GM19193 (cell line): ENCODE measurements around the gene SNX27.
A peak's percentile ranks its signal among the peaks of the same experiment; 100 is the strongest.

ENCODE experiments used
- POLR2A ChIP-seq: IDR thresholded peaks from 4 replicates; pipeline ENCODE4 v1.6.1; 2011; ENCODE audit not compliant: insufficient read depth, insufficient read length; ENCODE audit errors: extremely low read depth

SNX27 gene

DNA sequence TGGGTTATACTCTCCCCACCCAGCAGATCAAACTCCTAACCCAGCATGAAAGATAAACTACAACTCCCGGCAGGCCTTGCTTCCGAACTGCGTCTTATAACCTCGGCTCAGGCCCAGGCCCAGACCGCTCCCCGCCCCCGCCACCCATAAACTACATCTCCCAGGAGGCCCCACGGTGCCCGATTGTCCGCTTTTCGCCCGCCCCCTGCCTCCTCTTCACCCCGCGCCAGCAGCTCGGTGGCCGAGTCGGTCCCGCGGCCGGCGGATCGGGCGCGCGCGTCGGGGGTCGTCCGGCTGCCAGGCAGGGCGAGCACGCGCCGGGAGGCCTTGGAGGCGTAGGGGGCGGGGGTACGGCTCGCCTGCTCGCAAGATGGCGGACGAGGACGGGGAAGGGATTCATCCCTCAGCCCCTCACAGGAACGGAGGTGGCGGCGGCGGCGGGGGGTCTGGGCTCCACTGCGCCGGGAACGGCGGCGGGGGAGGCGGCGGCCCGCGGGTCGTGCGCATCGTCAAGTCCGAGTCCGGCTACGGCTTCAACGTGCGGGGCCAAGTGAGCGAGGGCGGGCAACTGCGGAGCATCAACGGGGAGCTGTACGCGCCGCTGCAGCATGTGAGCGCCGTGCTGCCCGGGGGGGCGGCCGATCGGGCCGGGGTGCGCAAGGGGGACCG is at the start of gene SNX27:
TSS of gene SNX27 (plus strand) at position 219 of the 669 bp plus-strand sequence. CDS start at position 371, 152 bp downstream.
- peak; percentile 68 for TF ChIP-seq POLR2A

- TF ChIP-seq POLR2A: no peak
Observed at GRCh38 chr1:151562661-151563060, 49.2 kb upstream of the SNX27 start.

DNA sequence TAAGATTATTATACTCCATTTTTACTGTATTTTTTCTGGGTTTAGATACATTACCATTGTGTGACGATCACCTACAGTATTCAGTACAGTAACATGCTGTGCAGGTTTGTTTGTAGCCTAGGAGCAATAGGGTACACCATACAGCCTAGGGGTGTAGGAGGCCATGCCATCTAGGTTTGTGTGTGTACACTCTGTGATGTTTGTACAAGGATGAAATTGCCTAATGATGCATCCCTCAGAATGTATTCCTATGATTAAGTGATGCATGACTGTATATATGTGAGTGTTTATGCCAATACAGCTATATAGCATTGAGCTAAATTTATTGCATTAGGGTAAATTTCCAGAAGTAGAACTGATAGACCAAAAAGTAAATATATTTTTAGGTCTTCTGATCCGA is 48.5 kb upstream of the SNX27 start:
- no peak for TF ChIP-seq POLR2A

- TF ChIP-seq POLR2A: no peak
Observed at GRCh38 chr1:151565502-151566189, 46.2 kb upstream of the SNX27 start.

GRCh38 chr1:151568626-151569088 is 43.2 kb upstream of the SNX27 start:
- no peak for TF ChIP-seq POLR2A

DNA sequence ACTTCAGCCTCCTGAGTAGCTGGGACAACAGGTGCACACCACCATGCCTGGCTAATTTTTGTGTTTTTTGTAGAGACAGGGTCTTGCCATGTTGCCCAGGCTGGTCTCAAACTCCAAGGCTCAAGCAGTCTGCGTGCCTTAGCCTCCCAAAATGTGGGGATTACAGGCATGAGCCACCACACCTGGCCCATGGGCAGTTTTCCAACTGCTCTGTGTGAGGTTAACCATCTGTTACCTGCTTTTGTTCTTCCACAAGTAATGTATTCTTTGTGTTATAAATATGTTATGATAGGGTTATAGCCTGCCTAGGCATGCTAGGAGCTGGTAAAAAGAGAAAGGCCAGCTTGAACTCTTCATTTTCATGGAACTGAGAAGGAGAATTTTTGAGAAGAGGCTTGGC is 41.0 kb upstream of the SNX27 start:
- TF ChIP-seq POLR2A: no peak

GRCh38 chr1:151574575-151575529 is 37.0 kb upstream of the SNX27 start:
- TF ChIP-seq POLR2A: no peak

DNA sequence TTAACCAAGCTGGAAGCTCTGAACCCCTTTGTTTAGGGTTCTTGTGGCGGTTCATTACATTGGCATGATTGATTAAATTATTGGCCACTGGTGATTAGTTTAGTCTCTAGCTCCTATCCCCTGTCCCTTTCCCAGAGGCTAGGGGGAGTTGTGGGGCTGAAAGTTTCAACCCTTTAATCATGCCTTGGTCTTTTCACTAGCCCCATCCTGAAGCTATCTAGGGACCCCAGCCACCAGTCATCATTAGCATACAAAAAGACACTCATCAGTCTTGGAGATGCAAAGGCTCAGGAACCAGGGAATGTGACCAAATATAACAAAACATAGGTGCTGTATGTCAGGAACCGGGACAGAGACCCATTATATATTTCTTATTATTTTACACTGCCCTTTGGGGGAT is 34.7 kb upstream of the SNX27 start:
- TF ChIP-seq POLR2A: no peak

DNA sequence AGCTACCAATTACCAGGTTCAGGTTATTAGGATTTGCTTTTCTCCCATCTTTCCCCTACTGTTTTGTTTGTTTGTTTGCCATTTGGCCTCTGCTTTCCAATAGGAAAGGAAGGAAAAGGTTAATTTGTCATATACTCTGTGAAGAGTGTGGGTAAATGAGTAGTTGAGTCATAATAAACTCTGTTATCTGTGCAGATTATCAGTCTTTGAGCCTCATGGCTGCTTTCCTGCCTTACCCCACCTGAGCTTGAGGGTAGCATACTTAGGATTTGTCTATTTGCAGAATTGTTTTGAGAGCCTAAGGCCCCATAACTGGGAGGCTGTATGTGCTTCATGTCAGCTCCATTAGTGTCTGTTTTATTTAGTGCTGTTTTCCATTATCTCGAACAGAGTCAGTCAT is 32.9 kb upstream of the SNX27 start:
- TF ChIP-seq POLR2A: no peak

GRCh38 chr1:151579436-151580225 is 32.2 kb upstream of the SNX27 start:
- TF ChIP-seq POLR2A: no peak

- TF ChIP-seq POLR2A: no peak
Observed at GRCh38 chr1:151581451-151581850, 30.4 kb upstream of the SNX27 start.

DNA sequence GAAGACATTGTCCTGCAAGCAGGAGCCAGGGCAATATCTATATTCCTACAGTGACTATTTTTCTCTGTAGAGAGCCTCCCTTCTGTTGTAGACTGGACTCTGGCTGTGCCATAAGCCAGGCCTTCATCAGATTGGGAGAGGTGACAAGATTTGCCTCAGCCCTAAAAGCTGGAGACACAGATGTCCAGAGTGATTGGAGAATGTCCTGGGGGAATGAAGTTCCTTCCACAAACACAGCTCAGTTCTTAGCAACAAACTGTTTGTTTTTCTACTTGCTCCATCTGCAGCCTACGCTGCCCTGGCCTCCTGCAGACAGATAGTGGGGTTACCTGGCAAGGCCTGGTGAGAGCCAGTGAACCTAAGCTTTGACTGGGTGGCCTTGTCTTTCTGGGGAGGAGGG is 29.9 kb upstream of the SNX27 start:
- no peak for TF ChIP-seq POLR2A

- no peak for TF ChIP-seq POLR2A
Observed at GRCh38 chr1:151583796-151584195, 28.1 kb upstream of the SNX27 start.

DNA sequence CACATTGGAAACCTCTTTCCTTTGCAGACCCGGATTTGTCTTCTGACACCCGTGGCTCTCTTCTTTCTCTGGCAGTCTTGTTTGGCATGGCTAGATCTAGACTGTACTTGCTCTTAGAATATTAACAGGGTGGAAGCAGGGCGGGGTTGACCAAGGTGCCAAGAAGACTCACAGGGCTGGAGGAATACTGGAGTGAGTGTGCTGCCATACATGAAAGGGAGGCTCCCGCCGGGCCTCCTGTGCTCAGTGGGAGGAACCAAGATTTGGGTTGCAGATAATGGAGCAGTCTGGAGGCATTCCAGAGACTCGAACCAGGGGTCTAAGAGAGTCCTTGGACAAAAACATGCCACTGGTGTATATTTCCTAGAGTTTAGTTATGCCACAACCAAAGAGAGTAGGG is 27.6 kb upstream of the SNX27 start:
- no peak for TF ChIP-seq POLR2A
